Ramos (cell line): ENCODE results near the gene RAB40C.

Experiments
- in situ Hi-C: fragments of 300-500 bp; cut with MboI; formaldehyde crosslinking; loops from one replicate; pipeline ENCODE4 v1.14.3; 2022; ENCODE audit warnings: low sequenced_read_pairs; ENCODE audit not compliant: unreplicated experiment

The RAB40C gene

DNA sequence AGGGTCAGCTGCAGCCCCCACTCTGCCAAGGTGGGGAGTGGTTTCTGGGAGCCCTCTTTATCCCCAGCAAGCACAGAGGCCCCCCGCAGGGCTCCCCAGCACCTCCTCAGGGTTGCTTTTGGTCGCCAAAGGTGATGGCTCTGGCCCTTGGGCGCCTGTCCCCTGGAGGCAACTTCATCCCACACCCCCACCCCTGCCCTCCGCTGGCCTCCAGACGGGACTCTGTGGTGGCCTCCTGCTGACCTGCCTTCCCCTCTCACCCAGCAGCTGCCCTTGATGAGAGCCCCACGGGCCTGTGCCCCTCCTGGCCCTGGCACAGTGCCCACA, 70.2 kb downstream of the RAB40C start:
- in situ Hi-C loops = no loop called here

DNA sequence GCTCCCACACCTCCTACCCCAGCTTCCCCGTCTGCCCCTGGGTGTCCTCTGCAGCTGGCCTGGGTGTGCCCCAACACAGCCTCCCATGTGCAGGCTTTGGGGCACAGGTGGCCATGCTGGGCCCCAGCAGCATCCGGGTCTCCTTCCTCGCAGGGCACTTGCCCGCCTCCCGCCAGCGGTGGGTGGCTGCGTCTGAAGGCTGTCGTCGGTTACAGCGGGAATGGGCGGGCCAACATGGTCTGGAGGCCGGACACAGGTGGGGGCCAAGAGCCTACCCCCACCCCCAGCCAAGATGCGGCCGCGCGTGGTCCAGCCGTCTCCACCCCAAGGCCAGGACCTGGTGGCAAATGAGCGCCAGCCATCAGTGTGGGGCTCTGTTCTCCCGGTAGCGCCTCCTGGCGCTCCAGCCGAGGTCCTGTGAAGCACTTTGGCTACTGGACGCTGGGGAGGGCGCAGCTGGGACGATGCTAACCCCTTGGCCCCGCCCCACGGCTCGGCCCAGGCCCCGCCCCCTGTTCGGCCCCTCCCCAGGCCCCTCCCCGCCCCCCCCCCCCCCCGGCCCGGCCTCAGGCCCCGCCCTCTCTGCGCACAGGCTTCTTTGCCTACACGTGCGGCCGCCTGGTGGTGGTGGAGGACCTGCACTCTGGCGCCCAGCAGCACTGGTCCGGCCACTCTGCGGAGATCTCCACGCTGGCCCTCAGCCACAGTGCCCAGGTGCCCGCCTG, 70.8 kb downstream of the RAB40C start:
- in situ Hi-C loops = no loop called here

DNA sequence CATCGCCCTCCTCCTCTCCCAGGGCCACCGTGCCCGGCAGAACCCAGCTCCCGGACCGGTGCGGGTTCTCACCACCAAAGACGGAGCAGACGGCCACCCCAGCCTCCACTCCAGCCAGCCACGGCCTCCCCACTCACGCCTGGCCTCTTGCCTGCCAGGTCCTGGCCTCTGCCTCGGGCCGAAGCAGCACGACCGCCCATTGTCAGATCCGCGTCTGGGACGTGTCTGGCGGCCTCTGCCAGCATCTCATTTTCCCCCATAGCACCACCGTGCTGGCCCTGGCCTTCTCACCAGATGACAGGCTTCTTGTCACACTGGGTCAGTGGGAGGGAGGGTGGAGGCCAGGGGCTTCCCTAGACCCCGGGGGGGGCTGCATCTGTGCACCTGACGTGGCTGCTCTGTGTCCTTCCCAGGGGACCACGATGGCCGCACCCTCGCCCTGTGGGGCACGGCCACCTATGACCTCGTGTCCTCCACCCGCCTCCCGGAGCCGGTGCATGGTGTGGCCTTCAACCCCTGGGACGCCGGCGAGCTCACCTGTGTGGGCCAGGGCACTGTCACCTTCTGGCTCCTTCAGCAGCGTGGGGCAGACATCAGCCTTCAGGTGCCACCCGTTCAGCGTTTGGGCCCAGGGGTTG, 71.4 kb downstream of the RAB40C start:
- in situ Hi-C loops = no loop called here

DNA sequence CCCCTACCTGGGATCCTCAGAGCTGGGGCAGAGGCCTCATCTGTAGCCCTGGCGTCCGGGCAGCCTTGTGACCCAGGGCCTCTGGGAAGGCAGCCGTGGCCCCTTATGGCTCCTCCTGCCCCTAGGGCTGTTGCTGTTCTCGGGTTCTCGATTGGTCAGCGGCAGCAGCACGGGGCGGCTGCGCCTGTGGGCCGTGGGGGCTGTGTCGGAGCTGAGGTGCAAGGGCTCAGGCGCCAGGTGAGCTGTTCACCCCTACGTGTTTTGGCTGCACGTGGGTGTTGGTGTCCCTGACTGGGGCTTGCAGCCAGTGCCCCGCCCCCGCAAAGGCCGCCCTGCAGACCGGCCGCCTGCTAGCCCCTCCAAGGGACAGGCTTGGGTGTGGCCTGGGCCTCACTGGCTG, 72.2 kb downstream of the RAB40C start:
- in situ Hi-C loops = no loop called here

DNA sequence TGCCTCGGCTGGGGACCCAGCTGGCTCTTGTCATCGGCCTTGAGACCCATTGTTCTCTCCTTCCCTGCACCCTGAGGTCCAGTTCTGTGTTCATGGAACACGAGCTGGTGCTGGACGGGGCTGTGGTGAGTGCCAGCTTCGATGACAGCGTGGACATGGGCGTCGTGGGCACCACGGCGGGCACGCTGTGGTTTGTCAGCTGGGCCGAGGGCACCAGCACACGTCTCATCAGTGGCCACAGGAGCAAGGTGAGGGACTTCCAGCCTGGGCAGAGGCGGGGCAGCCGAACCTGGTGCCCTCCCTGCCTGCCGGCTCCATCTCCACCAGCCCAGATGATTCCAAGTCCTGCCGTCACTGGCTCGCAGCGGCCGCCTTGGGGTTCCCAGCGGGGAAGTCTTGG, 72.7 kb downstream of the RAB40C start:
- in situ Hi-C loops = no loop called here

DNA sequence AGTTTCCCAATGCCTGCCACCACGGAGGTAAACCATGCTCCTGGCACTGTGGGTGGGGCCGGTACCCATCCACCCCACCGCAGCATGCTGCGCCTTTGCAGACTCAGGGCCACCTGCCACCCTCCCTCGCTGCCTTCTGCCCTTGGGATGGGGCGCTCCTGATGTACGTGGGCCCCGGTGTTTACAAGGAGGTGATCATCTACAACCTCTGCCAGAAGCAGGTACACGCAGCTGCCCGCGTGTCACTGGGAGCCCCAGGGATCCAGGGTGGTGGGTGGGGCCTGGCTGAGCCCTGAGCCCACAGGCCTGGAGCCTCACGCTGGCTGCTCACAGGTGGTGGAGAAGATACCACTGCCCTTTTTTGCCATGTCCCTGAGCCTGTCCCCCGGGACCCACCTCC, 76.7 kb downstream of the RAB40C start:
- in situ Hi-C loops = no loop called here

DNA sequence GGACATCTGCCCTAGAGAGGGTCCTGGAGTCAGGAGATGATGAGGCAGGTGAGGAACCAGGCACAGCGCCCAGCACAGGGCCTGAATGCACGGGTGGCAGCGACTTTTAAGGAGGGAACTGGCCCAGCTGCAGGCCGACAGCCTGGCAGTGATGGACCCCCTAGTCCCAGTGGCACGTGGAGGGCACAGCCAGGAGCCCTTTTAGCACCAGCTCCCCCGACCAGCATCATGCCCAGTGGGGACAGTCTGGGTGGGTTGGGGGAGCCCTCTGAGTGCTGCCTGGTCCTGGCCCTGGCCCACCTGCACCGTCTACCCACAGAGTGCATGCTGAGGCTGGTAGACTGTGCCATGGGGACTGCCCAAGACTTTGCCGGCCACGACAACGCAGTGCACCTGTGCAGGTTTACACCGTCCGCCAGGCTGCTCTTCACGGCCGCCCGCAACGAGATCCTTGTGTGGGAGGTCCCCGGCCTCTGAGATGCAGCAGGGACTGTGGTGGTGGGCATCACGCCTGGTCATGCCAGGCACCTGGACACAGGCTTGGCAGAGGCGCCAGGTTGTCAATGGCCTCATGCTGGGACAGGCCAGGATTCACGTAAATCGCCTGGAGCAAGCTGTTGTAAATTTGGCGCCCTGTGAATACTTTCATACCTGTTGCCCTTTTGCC, 77.4 kb downstream of the RAB40C start:
- in situ Hi-C loops = no loop called here

DNA sequence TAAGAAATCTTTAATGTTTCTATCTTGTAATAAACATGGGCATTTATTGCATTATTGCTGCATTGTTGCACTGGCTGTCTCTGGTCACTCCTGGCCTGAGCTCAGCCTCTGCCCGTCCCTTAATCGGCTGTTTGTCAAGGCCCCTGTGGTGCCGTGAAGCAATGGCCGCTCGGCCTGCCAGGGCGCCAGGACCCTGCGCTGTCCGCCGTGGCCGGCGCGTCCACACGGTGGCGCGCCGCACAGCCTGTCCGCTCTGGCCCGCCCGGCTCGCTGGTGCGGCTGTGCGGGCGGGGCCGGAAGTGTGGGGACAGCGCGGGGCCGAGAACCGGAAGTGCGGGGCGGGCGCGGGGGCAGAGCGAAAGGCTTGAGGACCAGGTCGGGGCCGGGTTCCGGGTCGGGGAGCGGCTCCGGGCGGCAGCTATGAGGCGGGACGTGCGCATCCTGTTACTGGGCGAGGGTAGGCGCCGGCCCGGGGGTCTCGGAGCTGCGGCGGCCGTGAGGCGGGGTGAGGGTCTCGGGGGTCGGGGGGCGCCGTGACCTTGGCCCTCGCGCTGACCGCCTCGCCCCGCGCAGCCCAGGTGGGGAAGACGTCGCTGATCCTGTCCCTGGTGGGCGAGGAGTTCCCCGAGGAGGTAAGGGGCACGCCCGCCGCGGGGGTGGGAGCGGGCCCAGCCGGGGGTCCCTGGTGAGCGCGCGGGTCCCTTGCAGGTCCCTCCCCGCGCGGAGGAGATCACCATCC, 78.1 kb downstream of the RAB40C start, which contains the start of gene RHOT2:
RHOT2 (plus strand) TSS at position 353 of the 739 bp plus-strand sequence; CDS start at position 421, 68 bp downstream.
- in situ Hi-C loops = no loop called here

DNA sequence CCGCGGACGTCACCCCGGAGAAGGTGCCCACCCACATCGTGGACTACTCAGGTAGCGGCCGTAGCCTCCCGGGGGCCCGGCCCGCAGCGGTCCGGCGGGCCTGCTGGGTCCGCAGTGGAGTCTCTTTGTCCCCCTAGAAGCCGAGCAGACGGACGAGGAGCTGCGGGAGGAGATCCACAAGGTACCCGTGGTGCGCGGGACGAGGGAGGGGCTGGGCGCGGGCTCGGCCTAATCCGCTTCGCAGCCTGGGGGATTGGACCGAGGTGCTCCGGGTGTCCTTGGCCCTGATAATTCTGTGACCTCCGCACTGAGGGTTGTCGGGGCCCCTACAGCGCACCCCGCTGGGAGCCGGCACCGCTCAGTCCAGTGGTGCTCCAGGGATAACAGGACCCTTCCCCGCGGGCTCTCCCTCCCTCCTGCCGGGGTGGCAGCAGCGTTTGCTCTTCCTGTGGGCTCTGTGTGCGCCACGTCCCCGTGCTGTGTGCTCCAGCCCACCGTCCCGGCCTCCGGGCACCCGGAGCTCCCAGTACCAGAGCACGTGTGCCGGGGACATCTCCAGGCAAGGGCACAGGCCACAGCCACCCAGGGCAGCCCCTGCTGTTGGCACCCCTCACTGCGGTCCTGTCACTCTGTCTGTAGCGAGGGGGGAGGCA, 78.8 kb downstream of the RAB40C start:
- in situ Hi-C loops = no loop called here

DNA sequence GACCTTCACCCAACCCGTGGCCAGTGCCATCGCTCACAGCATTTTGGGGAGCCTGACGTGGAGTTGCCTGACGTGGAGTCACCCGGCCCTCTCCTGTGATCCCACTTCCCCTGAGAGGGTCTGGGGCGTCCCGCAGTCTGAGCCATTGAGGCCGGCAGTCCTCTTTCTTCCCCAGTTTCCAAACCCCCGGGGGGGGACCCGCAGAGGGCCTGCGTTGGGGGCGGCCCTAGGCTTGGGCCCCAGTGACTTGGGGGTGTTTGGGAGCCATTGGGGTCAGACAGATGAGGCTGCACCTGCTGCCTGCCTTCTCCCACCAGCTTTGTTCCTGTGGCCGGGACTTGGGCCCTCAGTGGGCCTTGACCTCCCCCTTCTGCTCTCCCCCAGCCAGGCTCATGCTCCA, 79.8 kb downstream of the RAB40C start:
- in situ Hi-C loops = no loop called here

DNA sequence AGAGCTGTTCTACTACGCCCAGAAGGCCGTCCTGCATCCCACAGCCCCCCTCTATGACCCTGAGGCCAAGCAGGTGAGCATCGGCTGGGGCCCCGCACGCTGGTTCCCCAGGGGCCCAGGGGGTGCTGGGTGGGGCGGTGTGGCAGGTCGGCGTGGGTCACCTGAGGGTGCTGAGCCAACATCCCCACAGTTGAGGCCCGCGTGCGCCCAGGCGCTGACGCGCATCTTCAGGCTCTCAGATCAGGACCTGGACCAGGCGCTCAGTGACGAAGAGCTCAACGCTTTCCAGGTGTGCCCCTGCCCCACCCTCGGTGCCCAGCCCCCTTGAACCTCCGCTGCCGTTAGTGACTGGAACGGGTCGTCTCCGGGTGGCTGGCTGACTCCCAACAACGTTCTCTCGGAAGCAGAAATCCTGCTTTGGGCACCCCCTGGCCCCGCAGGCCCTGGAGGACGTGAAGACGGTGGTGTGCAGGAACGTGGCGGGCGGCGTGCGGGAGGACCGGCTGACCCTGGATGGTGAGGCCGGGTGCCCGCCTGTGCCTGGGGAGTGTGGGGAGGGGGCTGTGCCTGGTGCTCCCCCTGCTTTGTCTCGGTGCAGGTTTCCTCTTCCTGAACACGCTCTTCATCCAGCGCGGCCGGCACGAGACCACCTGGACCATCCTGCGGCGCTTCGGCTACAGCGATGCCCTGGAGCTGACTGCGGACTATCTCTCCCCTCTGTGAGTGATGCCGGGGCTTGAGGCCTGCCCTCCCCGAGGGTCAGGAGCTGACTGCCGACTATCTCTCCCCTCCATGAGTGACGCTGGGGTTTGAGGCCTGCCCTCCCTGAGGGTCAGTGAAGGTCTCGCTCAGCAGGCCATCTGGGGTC, 80.9 kb downstream of the RAB40C start:
- in situ Hi-C loops = no loop called here

DNA sequence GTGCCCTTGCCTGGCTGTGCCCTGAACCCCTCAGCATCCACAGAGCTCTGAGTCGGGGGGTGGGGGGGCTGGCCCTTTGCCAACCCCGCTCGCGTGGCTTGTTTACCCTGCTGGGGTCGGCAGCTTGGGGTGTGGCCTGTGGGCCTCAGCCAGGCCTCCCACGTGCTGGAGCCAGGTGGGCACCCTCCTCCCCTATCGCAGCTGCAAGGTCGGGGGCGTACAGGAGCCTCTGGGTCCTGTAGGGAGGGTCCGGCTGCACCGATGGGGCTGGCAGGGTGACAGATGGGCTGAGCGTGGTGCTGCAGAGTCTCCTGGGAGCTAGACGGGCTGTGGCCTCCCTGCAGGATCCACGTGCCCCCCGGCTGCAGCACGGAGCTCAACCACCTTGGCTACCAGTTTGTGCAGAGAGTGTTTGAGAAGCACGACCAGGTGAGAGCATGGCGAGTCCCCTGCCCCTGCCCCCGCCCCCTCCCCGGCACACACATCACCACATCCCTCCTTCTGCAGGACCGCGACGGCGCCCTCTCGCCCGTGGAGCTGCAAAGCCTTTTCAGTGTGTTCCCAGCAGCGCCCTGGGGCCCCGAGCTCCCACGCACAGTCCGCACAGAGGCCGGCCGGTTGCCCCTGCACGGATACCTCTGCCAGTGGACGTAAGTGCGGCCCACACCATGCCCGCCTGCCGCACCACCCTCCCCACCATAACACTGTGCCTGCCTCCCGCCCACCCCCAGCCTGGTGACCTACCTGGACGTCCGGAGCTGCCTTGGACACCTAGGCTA, 81.7 kb downstream of the RAB40C start:
- in situ Hi-C loops = no loop called here

DNA sequence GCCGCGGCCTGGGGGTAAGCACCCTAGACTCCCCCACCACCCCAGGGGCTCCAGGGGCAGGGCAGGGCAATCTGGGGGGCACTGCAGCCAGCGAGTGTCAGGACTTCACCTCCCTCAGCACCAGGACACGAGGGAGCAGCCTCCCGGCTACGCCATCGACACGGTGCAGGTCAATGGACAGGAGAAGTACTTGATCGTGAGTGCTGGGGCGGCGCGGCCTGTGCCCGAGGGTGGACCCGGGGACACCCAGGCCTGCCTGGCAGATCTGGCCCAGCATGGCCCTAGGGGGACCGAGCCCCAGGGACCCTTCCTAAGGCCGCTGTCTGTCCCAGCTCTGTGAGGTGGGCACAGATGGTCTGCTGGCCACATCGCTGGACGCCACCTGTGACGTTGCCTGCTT, 82.5 kb downstream of the RAB40C start:
- in situ Hi-C loops = no loop called here

DNA sequence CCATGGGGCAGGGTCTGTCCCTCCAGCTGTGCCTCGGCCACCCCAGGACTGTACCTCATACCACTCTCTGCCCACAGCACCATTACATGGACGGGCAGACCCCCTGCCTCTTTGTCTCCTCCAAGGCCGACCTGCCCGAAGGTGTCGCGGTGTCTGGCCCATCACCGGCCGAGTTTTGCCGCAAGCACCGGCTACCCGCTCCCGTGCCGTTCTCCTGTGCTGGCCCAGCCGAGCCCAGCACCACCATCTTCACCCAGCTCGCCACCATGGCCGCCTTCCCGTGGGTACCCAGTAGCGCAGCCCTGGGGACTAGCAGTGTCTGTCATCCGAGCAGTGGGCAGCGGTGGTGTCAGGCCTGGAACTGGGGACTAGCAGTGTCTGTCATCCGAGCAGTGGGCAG, 83.0 kb downstream of the RAB40C start:
- in situ Hi-C loops = no loop called here

DNA sequence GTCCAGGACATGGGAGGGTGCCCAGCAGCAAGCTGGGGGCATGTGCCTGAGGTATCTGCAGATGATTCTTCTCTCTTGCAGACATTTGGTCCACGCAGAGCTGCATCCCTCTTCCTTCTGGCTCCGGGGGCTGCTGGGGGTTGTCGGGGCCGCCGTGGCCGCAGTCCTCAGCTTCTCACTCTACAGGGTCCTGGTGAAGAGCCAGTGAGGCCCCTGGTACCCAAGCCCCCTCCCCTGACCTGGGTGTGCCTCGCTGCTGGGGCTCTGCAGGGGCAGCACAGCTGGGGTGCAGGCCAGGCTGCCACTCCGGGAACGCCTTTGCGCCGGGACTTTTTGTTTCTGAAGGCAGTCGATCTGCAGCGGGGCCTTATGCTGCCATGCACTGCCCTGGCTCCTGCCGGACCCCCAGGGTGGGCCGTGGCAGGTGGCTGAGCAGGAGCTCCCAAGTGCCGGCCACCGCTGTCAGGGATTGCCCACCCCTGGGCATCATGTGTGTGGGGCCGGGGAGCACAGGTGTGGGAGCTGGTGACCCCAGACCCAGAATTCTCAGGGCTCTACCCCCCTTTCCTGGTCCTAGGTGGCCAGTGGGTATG, 83.6 kb downstream of the RAB40C start:
- in situ Hi-C loops = no loop called here

DNA sequence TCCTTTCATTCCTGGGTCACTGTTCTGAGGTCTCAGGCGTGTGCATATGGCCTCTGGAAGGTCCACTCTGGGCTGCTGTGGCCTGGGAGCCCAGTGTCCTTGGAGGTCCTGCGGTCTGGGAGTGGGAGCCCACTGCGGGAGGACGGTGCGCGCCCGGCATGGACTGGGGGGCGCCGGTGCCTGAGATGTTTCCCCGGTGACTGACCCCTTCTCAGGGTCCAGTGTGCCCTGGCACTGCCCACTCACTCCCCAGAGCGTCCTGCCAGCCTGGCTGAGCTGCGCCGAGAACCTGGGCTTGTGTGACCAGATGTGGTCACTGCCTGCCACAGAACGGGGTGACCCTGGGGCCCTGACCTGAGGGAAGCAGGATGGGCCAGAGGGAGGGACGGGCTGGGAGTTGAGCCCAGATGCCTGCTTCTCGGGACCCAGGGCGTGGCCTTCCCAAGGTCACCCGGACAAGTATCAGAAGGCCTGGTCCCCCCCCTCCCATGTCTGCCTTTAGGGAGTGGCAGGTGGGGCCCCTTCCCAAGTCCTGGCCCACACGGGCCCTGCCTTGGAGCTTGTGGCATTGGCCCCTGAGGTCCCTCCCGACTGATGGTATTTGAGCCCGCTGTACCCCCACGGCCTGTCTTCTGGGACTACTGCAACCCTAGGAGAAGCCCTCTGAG, 84.5 kb downstream of the RAB40C start:
- in situ Hi-C loops = no loop called here

DNA sequence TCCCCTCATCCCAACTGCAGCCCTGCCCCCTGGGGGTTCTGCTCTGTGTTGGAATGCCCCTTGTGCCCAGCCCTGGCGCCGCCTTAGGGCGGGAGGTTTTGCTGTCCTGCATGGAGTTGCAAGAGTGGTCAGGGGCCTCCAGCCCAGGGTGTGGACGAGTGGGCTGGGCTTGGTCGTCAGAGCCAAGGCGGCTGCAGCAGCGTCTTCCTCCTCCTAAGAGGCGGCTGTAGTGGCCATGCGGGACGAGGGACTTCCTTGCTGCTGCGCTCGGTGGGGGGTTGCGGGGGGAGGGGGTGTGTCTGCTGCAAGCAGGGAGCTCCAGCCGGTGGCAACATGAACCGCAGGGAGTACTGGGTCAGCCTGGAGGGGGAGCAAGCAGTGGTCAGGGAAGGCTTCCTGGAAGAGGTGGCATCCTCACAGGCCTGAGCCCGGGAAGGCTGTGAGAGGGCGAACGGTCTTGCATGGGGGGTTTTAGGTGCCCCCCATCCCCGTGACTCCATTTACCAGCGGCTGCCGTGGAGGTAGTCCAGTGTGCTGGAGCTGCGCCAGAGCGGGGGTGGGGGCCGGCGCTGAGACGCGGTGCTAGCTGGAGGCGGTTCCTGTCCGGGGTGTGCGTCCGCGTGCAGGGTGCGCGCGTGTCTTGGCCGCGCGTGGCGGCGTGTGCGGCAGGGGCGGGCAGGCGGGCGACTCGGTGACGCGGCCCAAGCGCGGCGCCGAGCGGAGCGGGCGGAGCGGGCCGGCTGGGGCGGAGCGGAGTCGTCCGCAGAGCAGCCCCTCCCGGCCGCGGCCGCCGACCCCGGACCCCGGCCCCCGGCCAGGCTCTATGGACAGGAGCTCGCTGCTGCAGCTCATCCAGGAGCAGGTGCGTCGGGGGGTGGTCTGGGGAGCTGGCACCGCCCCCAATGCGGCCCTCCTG, 85.4 kb downstream of the RAB40C start, which contains the start of gene RHBDL1:
RHBDL1 (plus strand) TSS at position 704 of the 916 bp plus-strand sequence; CDS start at position 824, 120 bp downstream.
- in situ Hi-C loops = no loop called here
